ENCODE measurements around the gene ADCY7.

Gene ADCY7

DNA sequence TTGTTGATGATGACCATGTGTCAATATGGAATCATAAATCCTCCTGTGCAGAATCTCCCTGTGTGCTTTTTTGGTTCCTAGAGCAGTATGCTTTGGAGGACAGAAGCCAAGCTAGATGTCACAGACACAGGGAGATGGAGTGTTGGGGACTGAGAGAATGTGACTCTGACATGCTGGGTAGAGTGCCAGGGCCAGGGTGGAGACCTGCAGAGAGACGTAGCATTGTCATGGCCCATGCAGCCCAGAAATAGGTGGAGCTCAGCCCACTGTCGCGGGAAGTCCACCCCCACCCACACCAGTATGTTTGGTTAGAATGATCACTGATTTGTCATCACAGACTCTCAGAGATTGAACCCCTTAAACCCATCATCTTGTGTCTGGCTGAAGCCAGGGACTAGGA is 39.2 kb upstream of the ADCY7 start:
- no peak overlapping the region for H3K27ac ChIP-seq (replicated peaks)
- TF ChIP-seq, protein P1, sequence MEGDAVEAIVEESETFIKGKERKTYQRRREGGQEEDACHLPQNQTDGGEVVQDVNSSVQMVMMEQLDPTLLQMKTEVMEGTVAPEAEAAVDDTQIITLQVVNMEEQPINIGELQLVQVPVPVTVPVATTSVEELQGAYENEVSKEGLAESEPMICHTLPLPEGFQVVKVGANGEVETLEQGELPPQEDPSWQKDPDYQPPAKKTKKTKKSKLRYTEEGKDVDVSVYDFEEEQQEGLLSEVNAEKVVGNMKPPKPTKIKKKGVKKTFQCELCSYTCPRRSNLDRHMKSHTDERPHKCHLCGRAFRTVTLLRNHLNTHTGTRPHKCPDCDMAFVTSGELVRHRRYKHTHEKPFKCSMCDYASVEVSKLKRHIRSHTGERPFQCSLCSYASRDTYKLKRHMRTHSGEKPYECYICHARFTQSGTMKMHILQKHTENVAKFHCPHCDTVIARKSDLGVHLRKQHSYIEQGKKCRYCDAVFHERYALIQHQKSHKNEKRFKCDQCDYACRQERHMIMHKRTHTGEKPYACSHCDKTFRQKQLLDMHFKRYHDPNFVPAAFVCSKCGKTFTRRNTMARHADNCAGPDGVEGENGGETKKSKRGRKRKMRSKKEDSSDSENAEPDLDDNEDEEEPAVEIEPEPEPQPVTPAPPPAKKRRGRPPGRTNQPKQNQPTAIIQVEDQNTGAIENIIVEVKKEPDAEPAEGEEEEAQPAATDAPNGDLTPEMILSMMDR (IDR thresholded peaks at IDR 0.05; ENCODE audit: insufficient read depth, low read length), result no peak
- no peak for TF ChIP-seq SPI1 (IDR thresholded peaks at IDR 0.05; ENCODE audit: borderline replicate concordance, low read depth)
- no peak for TF ChIP-seq POLR2AphosphoS5 (IDR thresholded peaks at IDR 0.05; ENCODE audit: low read depth)
- no peak for TF ChIP-seq GABPA (IDR thresholded peaks at IDR 0.05; ENCODE audit: low read depth)
- TF ChIP-seq, protein P2, sequence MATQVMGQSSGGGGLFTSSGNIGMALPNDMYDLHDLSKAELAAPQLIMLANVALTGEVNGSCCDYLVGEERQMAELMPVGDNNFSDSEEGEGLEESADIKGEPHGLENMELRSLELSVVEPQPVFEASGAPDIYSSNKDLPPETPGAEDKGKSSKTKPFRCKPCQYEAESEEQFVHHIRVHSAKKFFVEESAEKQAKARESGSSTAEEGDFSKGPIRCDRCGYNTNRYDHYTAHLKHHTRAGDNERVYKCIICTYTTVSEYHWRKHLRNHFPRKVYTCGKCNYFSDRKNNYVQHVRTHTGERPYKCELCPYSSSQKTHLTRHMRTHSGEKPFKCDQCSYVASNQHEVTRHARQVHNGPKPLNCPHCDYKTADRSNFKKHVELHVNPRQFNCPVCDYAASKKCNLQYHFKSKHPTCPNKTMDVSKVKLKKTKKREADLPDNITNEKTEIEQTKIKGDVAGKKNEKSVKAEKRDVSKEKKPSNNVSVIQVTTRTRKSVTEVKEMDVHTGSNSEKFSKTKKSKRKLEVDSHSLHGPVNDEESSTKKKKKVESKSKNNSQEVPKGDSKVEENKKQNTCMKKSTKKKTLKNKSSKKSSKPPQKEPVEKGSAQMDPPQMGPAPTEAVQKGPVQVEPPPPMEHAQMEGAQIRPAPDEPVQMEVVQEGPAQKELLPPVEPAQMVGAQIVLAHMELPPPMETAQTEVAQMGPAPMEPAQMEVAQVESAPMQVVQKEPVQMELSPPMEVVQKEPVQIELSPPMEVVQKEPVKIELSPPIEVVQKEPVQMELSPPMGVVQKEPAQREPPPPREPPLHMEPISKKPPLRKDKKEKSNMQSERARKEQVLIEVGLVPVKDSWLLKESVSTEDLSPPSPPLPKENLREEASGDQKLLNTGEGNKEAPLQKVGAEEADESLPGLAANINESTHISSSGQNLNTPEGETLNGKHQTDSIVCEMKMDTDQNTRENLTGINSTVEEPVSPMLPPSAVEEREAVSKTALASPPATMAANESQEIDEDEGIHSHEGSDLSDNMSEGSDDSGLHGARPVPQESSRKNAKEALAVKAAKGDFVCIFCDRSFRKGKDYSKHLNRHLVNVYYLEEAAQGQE (IDR thresholded peaks at IDR 0.05; ENCODE audit: insufficient replicate concordance, low read depth), result no peak
- H3K27me3 ChIP-seq (ENCODE audit: insufficient read depth, poor library complexity, severe bottlenecking), result no peaks in the 10 kb centered on the region
- DNase-seq (ENCODE audit: low read depth in 1 of 2, low spot score in 1 of 2), result no peak
- H3K4me3 ChIP-seq (replicated peaks; ENCODE audit: insufficient read depth, low read length), result no peak overlapping the region

DNA sequence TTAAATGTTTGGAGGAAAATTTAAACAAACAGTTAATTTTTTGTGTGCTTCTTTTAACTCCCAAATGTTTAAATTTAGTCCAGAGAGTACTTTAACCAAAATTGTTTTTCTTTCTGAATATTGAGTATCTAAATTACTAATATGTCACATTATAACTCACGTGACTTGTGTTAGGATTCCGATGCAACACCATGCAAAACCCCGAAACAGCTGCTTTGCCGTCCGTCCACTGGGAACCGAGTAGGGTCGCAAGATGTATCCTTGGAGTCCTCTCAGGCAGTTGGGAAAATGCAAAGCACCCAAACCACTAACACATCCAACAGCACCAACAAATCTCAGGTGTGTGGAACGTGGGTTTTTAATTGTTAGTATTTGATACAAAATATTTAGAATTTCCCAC is 38.7 kb upstream of the ADCY7 start:
- Histone ChIP-seq H3K4me3 (replicated peaks; ENCODE audit: insufficient read depth, low read length) (no peak overlapping the region), H3K27ac (replicated peaks) (no peak overlapping the region), H3K27me3 (ENCODE audit: insufficient read depth, poor library complexity, severe bottlenecking) (no peaks in the 10 kb centered on the region)
- DNase-seq (ENCODE audit: low read depth in 1 of 2, low spot score in 1 of 2), result no peak
- TF ChIP-seq SPI1 (IDR thresholded peaks at IDR 0.05; ENCODE audit: borderline replicate concordance, low read depth), result no peak
- TF ChIP-seq, protein P1 (IDR thresholded peaks at IDR 0.05; ENCODE audit: insufficient read depth, low read length), result no peak
- TF ChIP-seq POLR2AphosphoS5 (IDR thresholded peaks at IDR 0.05; ENCODE audit: low read depth), result no peak
- no peak for TF ChIP-seq GABPA (IDR thresholded peaks at IDR 0.05; ENCODE audit: low read depth)
- TF ChIP-seq, protein P2 (IDR thresholded peaks at IDR 0.05; ENCODE audit: insufficient replicate concordance, low read depth), result no peak

DNA sequence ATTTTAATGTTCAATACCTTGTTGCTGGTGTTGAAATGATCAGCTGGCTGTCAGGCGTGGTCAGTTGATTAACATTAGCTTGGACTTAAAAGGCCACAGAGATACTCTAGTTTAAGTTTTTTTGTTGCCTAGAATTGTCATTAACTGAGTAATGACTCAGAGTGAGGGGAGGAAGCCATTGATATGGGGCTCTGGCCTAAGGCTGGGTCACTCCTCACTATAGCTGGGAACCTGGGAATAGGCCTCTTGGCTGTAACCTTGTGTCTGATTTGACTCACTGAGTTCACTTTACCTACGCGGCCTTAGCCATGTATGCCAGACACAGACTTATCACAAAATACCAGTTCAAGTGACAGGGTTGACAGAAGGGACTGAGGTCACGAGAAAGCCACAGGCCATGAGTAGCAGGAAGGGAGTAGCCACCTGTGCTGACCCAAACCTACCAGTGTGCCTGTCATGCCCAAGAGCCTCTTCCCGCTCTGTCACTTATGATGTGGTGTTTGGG is 37.9 kb upstream of the ADCY7 start:
- no peak overlapping the region for H3K27ac ChIP-seq (replicated peaks)
- H3K27me3 ChIP-seq (ENCODE audit: insufficient read depth, poor library complexity, severe bottlenecking), result no peaks in the 10 kb centered on the region
- no peak overlapping the region for H3K4me3 ChIP-seq (replicated peaks; ENCODE audit: insufficient read depth, low read length)
- DNase-seq (ENCODE audit: low read depth in 1 of 2, low spot score in 1 of 2), result no peak
- TF ChIP-seq, protein P1 (IDR thresholded peaks at IDR 0.05; ENCODE audit: insufficient read depth, low read length), result no peak
- TF ChIP-seq POLR2AphosphoS5 (IDR thresholded peaks at IDR 0.05; ENCODE audit: low read depth), result no peak
- TF ChIP-seq, protein P2 (IDR thresholded peaks at IDR 0.05; ENCODE audit: insufficient replicate concordance, low read depth), result no peak
- no peak for TF ChIP-seq SPI1 (IDR thresholded peaks at IDR 0.05; ENCODE audit: borderline replicate concordance, low read depth)
- no peak for TF ChIP-seq GABPA (IDR thresholded peaks at IDR 0.05; ENCODE audit: low read depth)
